Endothelial cell of umbilical vein (primary cell): ENCODE results near the gene AHRR.

Source experiments
- EZH2 ChIP-seq: IDR thresholded peaks from 2 replicates; pipeline ENCODE4 v1.6.1; 2012; ENCODE audit warnings: borderline replicate concordance, low read depth, mild to moderate bottlenecking, moderate library complexity, low read length, inconsistent platforms; ENCODE audit not compliant: severe bottlenecking
- FOS ChIP-seq: IDR thresholded peaks from 2 replicates; pipeline ENCODE4 v1.6.1; 2011; ENCODE audit warnings: mild to moderate bottlenecking, low read length, moderate library complexity, borderline replicate concordance; ENCODE audit not compliant: insufficient read depth
- POLR2A ChIP-seq: IDR thresholded peaks from 2 replicates; pipeline ENCODE4 v1.6.1; 2012; ENCODE audit warnings: low read depth, mild to moderate bottlenecking, control low read depth, low read length
- POLR2AphosphoS5 ChIP-seq: IDR thresholded peaks from 2 replicates; pipeline ENCODE4 v1.6.1; 2012; ENCODE audit warnings: low read depth, mild to moderate bottlenecking, control low read depth, low read length, moderate library complexity; ENCODE audit not compliant: insufficient read depth
- TF ChIP-seq, protein P1 (sequence below), 2 donors: IDR thresholded peaks; 1 replicate in 1 of 2; 2 replicates in 1 of 2; pipeline ENCODE4 v1.5.1; 2011; ENCODE audit warnings: low read length in 2 of 2, mild to moderate bottlenecking in 2 of 2, moderate library complexity in 2 of 2, control low read depth in 1 of 2, inconsistent platforms in 1 of 2, low read depth in 1 of 2; ENCODE audit not compliant: insufficient read depth in 1 of 2; ENCODE audit errors: extremely low read depth in 1 of 2

DNA sequence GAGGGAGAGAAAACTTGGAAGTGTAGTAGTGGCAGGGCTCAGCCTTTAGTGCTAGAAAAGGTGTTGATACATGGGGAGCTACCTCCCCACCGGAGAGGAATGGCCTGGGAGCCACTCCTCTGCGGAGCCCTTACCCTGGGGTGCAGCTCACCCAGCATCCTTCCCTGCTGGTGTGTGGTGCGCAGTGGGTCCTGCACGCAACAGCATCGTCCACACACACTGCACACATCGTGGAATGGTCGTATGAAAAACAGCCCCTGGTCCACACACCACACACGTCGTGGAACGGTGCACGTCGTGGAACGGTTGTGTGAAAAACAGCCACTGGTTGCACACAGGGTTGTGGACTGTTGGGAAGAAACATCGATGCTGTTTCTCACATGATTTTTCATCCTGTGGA, 16.1 kb upstream of the AHRR start:
- TF ChIP-seq POLR2A (no peak), POLR2AphosphoS5 (no peak), FOS (no peak), EZH2 (no peak)
- TF ChIP-seq, protein P1, sequence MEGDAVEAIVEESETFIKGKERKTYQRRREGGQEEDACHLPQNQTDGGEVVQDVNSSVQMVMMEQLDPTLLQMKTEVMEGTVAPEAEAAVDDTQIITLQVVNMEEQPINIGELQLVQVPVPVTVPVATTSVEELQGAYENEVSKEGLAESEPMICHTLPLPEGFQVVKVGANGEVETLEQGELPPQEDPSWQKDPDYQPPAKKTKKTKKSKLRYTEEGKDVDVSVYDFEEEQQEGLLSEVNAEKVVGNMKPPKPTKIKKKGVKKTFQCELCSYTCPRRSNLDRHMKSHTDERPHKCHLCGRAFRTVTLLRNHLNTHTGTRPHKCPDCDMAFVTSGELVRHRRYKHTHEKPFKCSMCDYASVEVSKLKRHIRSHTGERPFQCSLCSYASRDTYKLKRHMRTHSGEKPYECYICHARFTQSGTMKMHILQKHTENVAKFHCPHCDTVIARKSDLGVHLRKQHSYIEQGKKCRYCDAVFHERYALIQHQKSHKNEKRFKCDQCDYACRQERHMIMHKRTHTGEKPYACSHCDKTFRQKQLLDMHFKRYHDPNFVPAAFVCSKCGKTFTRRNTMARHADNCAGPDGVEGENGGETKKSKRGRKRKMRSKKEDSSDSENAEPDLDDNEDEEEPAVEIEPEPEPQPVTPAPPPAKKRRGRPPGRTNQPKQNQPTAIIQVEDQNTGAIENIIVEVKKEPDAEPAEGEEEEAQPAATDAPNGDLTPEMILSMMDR (IDR thresholded peaks at IDR 0.05; ENCODE audit: extremely low read depth in 1 of 2, insufficient read depth in 1 of 2, low read depth in 1 of 2, low read length in 2 of 2) = no peak
